GM10266 (cell line): ENCODE data around the gene BATF.

Experiments
- DNase-seq: peaks from one replicate; pipeline ENCODE4 v3.0.0; 2012; ENCODE audit errors: extremely low spot score
- CTCF ChIP-seq: IDR thresholded peaks from 2 replicates; pipeline ENCODE4 v1.5.1; 2012; ENCODE audit warnings: mild to moderate bottlenecking, low read depth; ENCODE audit not compliant: control insufficient read depth, insufficient read depth; ENCODE audit errors: missing control alignments

Gene BATF

GRCh38 chr14:75579882-75580281 lies 57.6 kb downstream of the BATF start:
- TF ChIP-seq CTCF = no peak
- no peak for DNase-seq

- no peak for TF ChIP-seq CTCF
- DNase-seq = no peak
Measured at GRCh38 chr14:75587388-75587787, 65.1 kb downstream of the BATF start.

- no peak for TF ChIP-seq CTCF
- DNase-seq = no peak
Measured at GRCh38 chr14:75589931-75590330, 67.7 kb downstream of the BATF start.

- no peak for TF ChIP-seq CTCF
- DNase-seq = no peak
Measured at GRCh38 chr14:75591331-75591946, 69.2 kb downstream of the BATF start.

- no peak for TF ChIP-seq CTCF
- DNase-seq = no peak
Measured at GRCh38 chr14:75591987-75592575, 69.8 kb downstream of the BATF start.

GRCh38 chr14:75595226-75595625 lies 73.0 kb downstream of the BATF start:
- no peak for TF ChIP-seq CTCF
- no peak for DNase-seq
